GM19468 (cell line): ENCODE measurements around the gene DOK1.
A peak's percentile ranks its signal among the peaks of the same experiment; 100 is the strongest.

Source experiments
- ATAC-seq: cut with Tn5 transposase; IDR thresholded peaks from one replicate; pipeline ENCODE4 v1.9.1; 2021; ENCODE audit warnings: mild to moderate bottlenecking, moderate library complexity, moderate number of reproducible peaks; ENCODE audit not compliant: unreplicated experiment; ENCODE audit errors: extremely low read depth

The DOK1 gene

DNA sequence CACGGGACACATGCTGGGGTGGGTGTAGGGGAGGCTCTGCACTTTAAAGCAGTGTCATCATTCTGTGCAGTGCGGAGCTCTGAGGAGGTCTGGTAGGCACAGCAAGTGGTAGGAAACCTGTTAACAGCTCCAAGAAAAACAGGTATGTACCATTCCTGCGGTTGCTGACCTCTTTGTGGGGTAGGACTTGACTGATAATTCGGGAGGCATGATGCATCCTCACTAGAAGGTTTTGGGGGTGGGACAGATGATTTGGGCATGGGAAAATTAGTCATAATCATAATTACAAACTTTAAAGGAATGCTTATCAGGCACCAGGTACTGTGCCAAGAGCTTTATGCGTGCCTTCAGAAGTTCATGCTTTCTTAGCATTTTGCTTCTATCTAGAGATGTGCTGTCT is 9.7 kb downstream of the DOK1 start:
- ATAC-seq, result no peak

GRCh38 chr2:74566076-74566753 is 11.7 kb downstream of the DOK1 start:
- ATAC-seq, result no peak

GRCh38 chr2:74566754-74567085 is 12.2 kb downstream of the DOK1 start:
- no peak for ATAC-seq

GRCh38 chr2:74567881-74568280 is 13.4 kb downstream of the DOK1 start:
- ATAC-seq, result no peak

GRCh38 chr2:74569686-74570085 is 15.2 kb downstream of the DOK1 start:
- ATAC-seq, result no peak

DNA sequence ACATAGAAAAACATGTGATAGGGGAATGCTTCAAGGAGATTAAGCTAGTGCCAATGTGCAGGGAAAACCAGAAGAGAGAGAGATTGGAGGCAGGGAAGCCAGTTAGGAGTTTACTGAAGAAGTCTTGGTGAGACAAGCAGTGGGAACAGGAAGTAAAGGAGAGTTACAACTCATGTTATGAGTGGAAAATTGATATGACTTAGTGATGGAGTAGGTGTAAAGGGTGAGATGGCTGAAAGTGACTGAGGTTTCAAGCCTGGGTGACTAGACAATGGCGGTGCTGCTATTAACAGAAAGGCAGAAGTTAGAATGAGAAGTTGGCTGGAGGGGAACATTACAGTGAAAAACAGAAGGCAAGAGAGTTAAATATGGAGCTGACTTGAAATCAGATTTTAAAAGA is 16.5 kb downstream of the DOK1 start:
- no peak for ATAC-seq

DNA sequence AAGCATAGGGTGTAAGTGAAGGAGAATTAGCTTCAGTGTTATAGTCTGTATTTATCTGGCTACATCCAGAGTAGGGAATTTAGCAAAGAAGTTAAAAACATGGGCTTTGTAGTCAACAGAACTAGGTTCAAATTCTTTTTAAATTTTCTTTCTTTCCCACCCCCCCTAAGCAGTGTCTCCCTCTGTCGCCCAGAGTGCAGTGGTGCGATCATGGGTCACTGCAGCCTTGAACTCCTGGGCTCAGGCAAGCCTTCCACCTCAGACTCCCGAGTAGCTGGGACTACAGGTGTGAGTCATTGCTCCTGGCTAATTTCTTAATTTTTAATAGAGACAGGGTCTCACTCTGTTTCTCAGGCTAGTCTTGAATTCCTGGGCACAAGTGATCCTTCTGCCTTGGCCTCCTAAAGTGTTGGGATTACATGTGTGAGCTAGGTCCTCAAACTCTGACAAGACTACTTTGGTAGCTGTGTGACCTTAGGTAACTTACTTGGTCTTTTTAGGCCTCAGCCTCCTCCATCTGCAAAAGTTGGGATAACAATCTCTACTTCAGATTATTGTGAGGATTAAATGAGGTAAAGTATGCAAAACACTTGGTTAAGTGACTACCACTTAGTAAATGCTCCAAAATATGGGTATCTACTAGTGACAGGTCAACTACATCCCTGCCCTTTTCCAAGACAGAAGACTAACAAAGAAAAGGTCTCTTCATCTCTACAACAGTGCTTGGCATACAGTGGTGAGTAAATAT is 17.8 kb downstream of the DOK1 start:
- ATAC-seq, result no peak

DNA sequence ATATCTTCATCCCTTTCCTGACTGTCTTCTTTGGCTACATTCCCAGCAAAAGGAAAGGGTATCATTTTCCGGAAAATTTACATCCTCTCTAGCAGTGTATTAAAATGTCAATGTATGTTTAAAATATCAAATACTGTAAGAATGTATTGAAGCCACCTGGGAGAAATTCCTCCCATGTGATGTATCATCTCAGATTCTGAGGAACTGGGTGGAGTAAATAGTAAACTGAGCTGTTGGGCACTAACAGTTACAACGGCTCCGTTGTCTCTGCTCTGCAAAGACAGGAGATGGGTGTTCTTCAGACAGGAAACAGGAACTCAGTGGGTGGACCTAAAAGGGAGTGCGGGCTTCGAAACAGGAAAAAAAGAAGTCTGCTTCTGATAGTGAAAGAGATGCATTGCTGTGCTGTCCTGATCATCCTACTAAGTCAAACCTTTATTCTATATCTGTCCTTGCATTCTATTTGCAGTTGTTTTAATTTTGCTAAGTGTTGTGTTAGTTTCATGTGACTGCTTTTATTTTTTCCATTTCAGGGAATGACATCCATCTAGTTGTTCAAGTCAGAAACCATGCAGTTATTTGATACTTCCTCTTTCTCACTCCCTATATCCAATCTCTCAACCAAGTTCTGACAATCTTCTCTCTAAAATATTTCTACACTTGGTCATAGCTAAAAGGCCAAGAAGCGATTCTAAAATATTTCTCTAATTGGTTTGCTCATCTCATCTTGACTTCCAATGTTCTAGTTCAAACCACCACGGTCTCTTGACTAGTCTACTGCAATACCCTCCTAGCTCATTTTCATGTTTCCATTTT is 19.4 kb downstream of the DOK1 start:
- peak; percentile 28 for ATAC-seq

DNA sequence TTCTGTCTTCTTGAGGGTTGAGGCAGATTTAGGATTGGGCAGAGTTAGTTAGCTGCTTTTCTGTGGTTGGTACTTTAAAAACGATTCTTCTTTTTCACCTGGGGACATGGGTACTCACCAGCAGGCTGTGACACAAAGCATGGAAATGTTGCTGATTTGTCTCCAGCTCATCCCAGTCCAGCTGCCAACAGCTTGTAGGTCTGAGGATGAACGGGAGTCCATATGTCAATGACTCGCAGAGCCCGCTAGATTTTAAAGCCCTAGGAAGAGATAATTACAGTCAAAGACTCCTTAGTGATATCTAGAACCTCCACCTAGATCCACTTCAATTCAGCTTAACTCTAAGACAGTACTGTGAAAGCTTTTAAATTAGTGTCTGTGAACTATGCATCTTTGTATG is 20.8 kb downstream of the DOK1 start:
- no peak for ATAC-seq

DNA sequence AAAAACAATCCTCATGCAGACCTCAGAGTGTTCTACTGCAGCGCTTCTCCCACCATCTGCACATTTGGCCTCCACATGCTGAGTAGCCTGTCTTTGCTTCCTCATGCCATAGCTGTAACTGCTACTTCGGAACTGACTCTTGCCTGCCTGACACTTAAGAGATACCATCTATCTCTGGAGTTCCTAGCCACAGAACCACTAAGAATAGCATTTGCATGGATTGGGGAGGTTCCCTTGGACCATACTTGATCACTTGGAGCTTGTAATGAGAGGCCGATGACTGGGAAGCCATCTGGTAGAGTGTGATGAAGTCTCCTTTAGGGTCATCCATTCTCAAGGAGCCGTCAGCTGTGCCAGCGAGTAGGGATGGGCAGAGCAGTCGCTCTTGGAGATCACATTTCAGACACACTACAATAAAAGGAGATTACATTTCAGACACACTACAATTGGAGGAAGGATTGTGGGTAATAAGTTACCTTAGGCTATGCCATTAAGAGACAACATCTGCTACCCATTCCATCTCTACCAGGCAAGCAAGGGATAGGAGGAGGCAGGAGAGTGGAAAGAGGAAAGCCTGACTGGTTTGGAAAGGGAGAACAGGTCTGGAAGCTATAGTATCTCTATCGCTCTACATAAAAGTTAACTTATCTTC is 21.8 kb downstream of the DOK1 start:
- no peak for ATAC-seq

DNA sequence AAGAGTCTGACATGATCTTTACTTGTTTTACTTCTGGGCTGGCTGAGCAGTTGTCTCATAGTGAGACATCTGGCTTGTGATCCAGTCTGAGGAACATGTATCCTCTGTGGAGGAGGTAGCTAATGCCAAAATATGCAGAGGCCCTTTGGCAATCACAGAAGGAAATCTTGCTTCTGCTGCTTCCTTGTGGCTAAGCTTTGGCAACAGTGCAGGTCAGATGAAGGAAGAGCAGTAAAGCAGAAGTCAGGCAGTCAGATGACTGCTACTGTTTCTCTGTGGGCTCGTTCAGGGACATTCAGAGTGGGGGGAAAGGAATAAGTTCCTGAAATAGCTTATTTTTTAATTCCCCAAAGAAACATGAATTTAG is 22.3 kb downstream of the DOK1 start:
- no peak for ATAC-seq

DNA sequence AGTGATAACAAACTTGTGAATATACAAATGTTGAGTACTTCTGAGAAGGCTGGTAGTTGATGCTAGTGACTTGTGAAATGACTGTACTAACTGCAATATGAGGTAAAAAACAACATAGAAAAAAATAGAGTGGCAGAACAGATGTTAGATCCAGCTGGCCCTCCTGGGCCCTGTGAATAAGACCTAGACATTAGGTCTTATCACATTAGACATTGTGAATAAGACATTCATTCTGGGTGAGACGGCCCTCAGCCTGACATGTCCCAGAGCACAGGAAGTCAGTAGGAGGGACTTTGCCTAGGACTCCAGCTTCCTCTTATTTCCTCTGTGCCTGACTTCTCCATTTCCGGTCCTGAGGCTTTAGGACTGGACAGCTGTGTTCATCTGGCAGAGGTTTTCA is 22.9 kb downstream of the DOK1 start:
- no peak for ATAC-seq

DNA sequence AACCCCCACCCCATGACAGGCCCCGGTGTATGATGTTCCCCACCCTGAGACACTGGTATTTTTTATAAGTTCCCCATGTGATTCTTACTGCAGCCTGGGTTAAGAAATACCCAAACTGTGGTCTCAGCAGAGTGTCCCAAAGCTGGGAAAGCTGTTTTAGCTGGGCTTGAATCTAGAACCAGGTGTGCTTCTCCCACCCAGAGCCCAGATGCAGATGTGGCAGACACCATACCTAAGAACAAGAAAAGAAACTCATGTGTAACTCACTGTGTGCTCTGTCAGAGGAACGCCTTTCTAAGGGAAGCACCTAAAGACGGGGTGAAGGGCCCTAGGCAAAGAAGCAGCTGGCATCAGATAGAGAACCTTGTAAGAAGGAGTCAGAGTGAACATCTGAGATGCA is 23.9 kb downstream of the DOK1 start:
- ATAC-seq, result no peak

DNA sequence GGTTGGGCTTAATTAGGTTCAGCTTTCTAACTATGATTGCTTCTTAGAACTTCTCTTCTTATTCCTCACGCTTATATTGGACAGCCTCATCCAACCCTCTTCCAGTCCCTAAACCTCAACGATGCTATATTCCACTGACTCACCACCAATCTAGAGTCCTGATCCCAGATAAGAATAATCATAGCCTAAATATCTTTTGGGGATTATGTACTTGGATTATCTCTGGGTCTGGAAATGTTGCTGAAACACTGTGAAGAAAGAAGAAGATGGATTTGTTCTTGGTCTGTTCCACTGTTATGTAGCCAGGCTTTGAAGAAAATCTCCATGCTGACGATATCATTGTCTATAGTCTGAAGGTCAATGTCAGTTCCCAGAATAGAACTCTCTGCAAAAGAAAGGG is 26.9 kb downstream of the DOK1 start:
- no peak for ATAC-seq

DNA sequence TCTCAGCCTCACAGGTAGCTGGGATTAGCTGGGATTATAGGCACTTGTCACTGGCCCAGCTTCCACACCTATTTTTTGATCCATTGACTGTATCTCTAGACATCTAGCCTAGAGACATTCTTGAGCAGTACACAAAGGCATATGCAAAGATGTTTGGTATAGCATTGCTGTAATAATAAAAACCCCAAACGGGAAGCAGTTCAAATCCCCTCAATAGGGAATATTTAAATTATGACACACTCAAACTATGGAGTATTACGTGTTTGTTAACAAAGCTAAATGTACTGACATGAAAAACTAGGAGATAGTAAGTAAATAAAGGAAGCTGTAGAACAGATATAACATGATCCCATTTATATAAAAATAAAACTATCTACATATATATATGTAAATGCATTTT is 27.7 kb downstream of the DOK1 start:
- no peak for ATAC-seq

- no peak for ATAC-seq
These were observed 29.0 kb downstream of the DOK1 start for GRCh38 chr2:74583504-74583903.

- ATAC-seq, result no peak
These were observed 29.6 kb downstream of the DOK1 start for GRCh38 chr2:74584088-74584645.

DNA sequence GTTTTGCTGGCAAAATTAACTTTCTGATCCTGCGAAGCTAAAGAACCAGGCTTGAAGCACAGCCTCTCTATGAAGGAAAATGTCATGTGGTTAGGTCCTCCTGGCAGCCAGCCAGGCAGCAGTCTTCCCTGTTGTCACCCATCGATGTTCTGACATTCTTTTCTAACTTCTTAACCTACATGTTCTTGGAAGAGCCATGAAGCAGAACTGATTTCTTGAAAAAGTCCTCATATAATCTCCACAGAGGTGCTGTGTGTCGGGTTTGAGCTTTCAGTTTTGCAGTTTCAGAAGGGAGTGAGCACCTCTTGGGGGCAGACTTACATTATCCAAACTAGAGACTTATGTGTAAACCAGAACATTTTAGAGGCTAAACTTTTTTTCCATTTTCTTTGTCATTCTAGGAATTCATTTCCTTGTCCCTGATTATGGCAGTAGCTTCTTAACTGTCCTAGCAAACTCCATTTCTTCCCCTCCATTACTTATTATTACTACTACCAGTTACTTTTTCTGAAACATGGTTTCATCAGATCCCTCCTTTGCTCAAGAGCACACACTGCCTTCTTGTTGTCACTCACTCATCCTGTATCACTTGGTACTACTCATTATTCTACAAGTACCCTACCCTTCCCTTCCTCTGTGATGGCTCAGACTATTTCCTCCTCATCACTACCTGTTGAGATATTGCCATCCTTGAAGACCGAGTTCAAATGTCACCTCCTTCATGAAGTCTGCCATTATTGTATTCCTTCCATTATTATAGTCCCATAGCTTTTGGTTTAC is 31.1 kb downstream of the DOK1 start:
- no peak for ATAC-seq

- ATAC-seq, result peak; percentile 15
These were observed 33.3 kb downstream of the DOK1 start for GRCh38 chr2:74587664-74588277.
